Embryonic facial prominence (tissue), 1 donor: Measurements from ENCODE around the gene CTIF.

Experiments
- DNase-seq: peaks from one replicate; pipeline ENCODE4 v3.0.0-alpha.2; 2016; ENCODE audit errors: extremely low spot score

The CTIF gene

DNA sequence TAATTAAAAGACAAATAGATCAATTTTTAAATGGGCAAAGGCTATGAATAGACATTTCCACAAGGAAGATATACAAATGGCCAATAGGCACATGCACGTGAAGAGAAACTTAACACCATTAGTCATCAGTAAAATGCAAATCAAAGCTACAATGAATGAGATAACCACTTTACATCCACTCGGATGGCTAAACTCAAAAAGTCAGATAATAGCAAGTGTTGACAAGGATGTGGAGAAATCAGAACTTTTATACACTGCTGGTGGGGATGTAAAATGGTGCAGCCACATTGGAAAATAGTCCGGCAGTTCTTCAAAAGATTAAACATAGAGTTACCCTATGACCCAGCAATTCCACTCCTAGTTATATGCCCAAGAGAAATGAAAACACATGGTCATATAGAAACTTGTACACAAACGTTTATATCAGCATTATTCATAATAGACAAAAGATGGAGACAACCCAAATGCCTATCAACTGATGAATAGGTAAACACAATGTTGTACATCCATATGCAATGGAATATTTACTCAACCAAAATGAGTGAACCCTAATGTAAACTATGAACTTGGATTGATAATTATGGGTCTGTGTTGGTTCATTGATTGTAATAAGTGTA lies 360.8 kb downstream of the CTIF start:
- DNase-seq, result no peak

DNA sequence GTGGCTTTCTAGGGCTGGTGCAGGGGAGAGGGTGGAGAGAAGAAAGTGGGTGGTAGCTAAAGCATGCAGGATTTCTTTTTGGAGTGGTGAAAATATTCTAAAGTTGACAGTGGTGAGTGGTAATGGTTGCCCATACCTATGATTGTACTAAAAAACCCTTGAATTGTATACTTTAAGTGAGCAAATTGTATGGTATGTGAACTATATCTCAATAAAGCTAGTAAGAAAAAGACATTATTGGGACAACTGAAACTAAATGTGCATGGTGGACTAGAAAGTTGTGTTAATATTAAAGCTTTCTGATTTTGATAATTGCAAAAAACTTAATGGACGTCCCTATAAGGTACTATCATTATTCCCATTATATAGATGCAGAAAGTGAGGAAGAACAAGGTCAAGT lies 361.6 kb downstream of the CTIF start:
- no peak for DNase-seq

DNA sequence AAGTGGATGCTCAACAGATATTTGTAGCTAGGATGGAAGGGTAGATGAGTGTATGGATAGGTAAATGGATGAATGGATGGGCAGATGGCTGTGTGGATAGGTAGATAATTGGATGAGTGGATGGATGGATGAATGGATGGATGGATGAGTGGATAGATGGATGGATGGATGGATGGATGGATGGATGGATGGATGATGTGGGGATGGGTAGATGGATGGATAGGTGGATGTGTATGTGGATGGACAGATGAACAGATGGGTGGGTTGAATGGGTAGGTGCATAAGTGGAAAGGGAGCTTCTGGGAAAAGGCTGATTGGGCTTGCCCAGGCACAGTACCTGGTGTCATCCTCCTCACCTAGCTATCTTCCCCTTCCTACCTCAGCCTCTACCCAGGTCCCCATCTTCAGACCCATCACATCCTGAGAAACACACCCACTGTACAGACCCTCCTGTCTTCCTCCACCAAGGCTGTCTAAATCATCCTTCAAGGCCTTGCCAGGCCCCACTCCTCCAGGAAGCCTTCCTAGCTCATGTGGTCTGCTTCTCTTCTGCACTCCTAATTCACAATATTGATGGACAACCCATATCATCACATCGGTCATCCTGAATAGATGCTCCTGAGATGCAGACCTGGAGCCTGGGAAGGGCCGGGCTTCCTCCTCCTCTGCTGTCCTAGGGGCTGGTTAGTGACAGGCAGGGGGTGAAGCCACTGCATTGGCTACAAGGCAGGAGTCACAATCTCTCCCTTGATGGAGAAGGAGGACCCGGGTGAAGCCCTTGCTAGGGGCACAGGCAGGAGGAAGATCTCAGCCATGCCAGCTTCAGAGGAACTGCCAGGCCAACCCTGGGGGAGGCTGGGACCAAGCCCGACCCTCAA lies 362.6 kb downstream of the CTIF start:
- DNase-seq, result no peak

DNA sequence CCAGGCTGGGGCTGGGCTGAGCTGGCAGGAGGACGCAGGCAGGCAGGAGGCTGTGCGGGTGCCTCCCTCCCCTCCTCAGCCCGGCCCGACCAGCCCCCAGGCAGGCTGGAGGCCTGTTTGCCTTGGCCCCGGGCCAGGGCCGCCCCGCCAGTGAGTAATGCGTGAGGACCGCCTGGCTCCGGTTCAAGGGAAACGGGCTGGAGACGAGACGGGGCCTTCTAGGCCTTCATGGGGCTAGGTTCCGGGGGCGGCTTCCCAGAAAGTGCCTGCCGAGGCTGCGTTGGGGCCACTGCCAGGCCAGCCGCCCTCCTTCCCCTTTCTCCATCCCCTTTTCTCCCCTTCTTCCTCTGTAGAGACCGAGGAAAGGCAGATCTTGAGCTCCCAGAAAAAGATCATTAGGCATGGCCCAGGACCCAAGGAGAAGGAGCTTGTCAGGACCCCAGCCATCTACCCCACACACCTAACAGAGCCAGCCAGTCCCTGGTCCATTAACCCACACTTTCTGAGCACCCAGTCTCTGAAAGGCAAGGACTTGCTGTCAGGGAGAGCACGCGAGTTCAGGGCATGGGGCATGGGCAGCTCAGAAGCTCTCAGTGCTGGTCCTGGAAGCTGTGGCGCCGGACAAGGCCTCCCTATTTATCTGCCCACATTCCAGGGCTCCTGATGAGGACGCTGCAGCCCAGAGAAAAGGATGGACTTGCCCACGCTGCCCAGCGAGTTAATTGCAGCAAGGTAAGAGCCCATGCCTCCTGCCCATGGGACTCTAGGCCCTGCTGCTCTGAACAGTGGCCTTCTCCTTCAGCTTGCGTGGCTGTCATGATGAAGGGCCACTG lies 363.4 kb downstream of the CTIF start:
- DNase-seq, result peak; percentile 25

DNA sequence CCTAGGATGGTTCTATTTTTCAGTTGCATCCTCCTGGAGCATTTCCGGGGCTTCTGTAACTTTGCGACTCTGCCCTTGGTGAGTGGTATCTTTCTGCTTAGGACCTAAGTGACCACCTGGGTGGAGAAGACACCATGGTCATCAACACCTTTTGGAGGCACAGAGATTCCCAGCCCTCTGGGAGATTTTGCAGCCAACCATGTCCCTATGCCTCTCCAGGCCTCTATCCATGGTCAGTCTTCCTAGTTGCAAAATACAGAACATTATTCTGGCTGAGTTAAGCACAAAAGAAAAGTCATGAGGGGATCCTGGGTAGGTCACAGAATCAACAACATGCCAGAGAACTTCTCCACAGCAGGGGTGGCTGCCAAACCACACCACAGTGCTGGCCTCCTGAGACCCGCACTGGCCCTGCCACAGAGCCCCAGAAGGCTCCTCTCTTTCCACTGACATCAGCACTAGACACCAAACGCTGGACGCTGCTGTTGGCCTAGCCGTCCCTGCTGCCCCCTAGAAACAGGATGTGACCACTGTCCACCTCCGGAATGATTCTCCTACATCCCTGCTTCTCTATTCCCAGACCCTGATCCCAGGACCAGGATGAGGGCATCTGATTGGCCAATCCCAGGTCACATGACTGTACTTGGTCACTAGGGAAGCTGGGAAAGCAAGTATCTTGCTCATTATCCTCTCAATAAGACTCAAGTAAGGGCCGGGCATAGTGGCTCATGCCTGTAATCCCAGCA lies 364.2 kb downstream of the CTIF start:
- DNase-seq, result no peak

DNA sequence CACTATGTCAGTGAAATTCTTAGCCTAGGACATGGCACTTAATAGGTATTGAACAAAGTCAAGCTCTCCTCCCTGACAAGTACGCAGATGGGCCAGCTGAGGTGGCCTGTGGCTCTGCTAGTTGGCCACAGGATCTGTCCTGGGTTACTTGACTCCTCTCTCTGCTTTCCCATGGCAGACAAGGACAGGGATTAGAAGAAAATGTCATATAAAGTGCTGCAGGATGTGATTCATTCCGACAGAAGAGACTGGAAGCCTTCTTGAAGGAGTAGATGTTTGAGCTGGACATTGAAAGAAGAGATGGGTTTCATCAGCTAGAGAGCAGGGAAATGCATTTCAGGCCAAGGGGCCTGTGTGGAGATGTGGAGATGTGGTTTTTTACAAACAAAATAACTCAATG lies 365.3 kb downstream of the CTIF start:
- DNase-seq, result no peak

DNA sequence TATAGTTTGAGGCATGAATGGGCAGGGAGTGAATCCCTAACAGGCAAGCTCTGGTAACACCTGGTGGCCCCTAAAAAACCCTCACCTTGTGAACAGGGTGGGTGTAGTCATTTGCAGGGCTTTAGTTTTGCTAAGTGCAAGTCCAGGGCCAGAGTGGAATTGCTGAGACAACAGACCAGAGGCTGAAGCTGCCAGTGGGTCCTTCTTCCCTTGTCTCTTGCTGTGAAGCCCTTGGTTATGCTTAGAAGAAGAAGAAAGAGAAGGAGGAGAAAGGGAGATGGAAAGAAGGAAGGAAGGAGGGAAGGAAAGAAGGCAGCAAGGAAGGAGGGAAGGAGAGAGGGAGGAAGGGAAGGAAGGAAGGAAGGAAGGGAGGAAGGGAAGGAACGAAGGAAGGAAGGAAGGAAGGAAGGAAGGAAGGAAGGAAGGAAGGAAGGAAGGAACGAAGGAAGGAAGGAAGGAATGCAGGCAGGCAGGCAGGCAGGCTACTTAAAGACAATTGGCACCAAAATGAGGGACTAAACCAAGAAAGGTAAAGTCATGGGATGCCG lies 366.1 kb downstream of the CTIF start:
- no peak for DNase-seq

DNA sequence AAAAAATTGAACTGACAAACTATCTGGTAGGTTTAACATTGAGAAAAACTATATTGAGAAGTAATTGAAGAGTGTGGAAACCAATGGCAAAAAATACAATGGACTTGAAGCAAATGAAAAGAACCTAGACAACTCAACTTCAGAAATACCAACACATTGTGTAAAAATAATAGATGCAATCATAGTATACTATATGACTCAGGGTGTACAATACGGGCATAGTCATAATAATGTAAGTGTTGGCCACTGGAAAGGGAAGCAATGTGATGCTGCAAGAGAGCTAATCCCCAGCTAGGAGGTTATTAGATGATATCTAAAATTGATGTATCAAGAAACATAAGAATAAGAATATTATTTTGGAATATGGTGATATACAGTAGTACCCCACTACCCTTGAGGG lies 366.7 kb downstream of the CTIF start:
- no peak for DNase-seq

DNA sequence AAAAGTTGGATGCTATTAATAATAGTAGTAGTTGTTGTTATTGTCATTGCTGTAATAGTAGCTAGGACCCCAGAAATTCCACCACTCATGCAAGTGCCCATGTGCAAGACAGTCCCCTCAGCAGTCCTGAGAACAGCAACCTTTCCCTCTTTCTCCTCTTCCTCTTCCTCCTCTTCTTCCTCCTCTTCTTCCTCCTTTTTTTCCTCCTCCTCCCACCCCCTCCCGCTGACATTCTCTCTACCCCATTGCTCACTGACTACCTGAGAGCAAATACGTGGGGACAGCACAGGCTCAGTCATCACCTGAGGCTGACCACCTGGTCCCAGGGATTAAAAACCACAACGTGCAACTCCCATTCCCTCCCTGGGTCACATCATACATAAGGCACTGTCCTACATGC lies 370.1 kb downstream of the CTIF start:
- DNase-seq, result no peak

DNA sequence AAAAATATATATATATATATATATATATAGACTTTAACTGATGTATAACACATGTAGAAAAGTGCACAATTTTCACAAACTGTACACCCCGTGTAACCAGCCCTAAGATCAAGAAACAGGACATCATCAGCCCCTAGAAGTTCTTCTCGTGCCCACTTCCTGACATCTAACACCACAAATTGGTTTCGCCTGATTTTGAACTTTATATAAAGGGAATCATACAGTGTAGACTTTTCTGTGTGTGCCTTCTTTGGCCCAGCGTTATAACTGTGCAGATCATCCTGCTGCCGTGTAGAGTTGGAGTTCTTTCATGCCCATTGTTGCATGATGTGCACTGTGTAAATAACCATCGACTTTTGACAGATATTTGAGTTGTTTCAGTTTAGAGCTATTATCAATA lies 370.9 kb downstream of the CTIF start:
- no peak for DNase-seq

DNA sequence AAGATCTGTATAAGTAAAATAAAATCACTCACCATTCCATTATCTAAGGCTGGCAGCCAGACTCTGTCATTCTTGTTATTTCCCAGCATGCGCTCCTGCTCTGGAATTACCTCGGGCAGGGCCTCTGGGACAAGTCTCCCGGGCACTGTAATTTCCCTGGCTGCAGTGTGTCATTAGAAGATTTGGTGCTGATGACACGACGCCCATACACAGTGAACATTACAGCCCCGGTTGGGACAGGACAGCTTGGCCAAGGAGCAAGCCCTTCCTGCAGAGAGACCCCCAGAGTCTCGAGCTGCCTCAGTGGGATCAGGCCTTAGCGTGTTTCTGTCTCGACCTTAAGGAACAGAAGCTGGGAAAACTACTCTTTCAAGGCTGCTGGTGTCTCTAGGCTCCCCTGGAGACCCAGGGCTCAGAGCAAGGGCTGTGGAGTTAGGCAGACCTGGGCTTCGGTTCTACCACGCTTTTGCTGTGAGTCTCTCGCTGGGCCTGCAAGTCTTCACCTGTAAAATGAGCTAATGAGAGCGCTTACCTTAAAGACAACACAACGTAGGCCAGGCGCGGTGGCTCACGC lies 372.2 kb downstream of the CTIF start:
- DNase-seq, result no peak
